SK-N-MC (cell line): ENCODE measurements around the gene C1orf122.

ENCODE experiments used
- DNase-seq: peaks from one replicate; pipeline ENCODE4 v3.0.0-alpha.2; 2011; ENCODE audit warnings: low read depth, low spot score
- H3K27ac ChIP-seq: fragments of 200-600 bp; sonication (generic); 2 replicates; pipeline ENCODE4 v1.5.1; 2016; ENCODE audit warnings: mixed run types
- H3K36me3 ChIP-seq: fragments of 200-600 bp; sonication (generic); 2 replicates; pipeline ENCODE4 v1.6.1; 2017; ENCODE audit warnings: antibody characterized with exemption, low read length, mixed read lengths; ENCODE audit not compliant: insufficient read depth
- H3K4me3 ChIP-seq: fragments of 200-600 bp; sonication (generic); 2 replicates; pipeline ENCODE4 v1.5.1; 2016
- H3K9ac ChIP-seq: fragments of 200-600 bp; sonication (generic); 2 replicates; pipeline ENCODE4 v1.8.0; 2017; ENCODE audit warnings: mixed run types, mixed read lengths; ENCODE audit not compliant: insufficient read length
- H3K9me3 ChIP-seq: fragments of 200-600 bp; sonication (generic); 2 replicates; pipeline ENCODE4 v1.6.1; 2017; ENCODE audit warnings: low read depth, mild to moderate bottlenecking, antibody characterized with exemption, low read length, moderate library complexity, mixed read lengths
- EZH2 ChIP-seq: fragments of 200-600 bp; sonication (generic); IDR thresholded peaks from one replicate; pipeline ENCODE4 v1.6.1; 2017; ENCODE audit warnings: antibody characterized with exemption
- FOXP2 ChIP-seq: optimal IDR thresholded peaks from 2 replicates; pipeline ENCODE3; 2011; ENCODE audit warnings: mild to moderate bottlenecking, moderate library complexity; ENCODE audit not compliant: insufficient read depth; ENCODE audit errors: extremely low read length, control extremely low read depth
- POLR2AphosphoS5 ChIP-seq: IDR thresholded peaks from 2 replicates; pipeline ENCODE4 v1.6.1; 2012; ENCODE audit warnings: mild to moderate bottlenecking, low read depth, low read length, borderline replicate concordance

The C1orf122 gene

GRCh38 chr1:37814252-37814651 lies 6.7 kb downstream of the C1orf122 start:
- no peak for DNase-seq
- TF ChIP-seq FOXP2 (no peak), POLR2AphosphoS5 (no peak), EZH2 (no peak)
- Histone ChIP-seq H3K9me3 (no peaks in the 10 kb centered on the region), H3K36me3 (no peaks in the 10 kb centered on the region; the same call in 1 of the 2 replicates), H3K4me3 (no peak overlapping the region), H3K9ac (no peak overlapping the region), H3K27ac (no peak overlapping the region)

- Histone ChIP-seq H3K9me3 (no peaks in the 10 kb centered on the region), H3K36me3 (peaks cover 20% of the 10 kb centered on the region), H3K27ac (no peak overlapping the region), H3K9ac (no peak overlapping the region), H3K4me3 (no peak overlapping the region)
- TF ChIP-seq FOXP2, result no peak
- no peak for TF ChIP-seq EZH2
- TF ChIP-seq POLR2AphosphoS5, result no peak
- no peak for DNase-seq
Measured at GRCh38 chr1:37817481-37817880, 9.9 kb downstream of the C1orf122 start.

- TF ChIP-seq POLR2AphosphoS5, result no peak
- no peak for TF ChIP-seq FOXP2
- TF ChIP-seq EZH2, result no peak
- no peaks in the 10 kb centered on the region for H3K9me3 ChIP-seq
- peaks cover 33% of the 10 kb centered on the region for H3K36me3 ChIP-seq
- no peak overlapping the region for H3K27ac ChIP-seq
- no peak for DNase-seq
- H3K9ac ChIP-seq, result no peak overlapping the region
- H3K4me3 ChIP-seq, result no peak overlapping the region
Measured at GRCh38 chr1:37821481-37821880, 13.9 kb downstream of the C1orf122 start.

- no peak overlapping the region for H3K27ac ChIP-seq
- H3K9me3 ChIP-seq, result no peaks in the 10 kb centered on the region
- TF ChIP-seq EZH2 (no peak), POLR2AphosphoS5 (no peak), FOXP2 (no peak)
- no peak for DNase-seq
- no peak overlapping the region for H3K4me3 ChIP-seq
- peaks cover 37% of the 10 kb centered on the region for H3K36me3 ChIP-seq
- no peak overlapping the region for H3K9ac ChIP-seq
Measured at GRCh38 chr1:37822906-37823815, 15.6 kb downstream of the C1orf122 start.

- Histone ChIP-seq H3K36me3 (peaks cover 37% of the 10 kb centered on the region), H3K4me3 (no peak overlapping the region), H3K9ac (no peak overlapping the region), H3K9me3 (no peaks in the 10 kb centered on the region), H3K27ac (no peak overlapping the region)
- DNase-seq, result no peak
- TF ChIP-seq POLR2AphosphoS5 (no peak), FOXP2 (no peak), EZH2 (no peak)
Measured at GRCh38 chr1:37824001-37824400, 16.4 kb downstream of the C1orf122 start.

GRCh38 chr1:37825506-37825905 lies 17.9 kb downstream of the C1orf122 start:
- peaks cover 33% of the 10 kb centered on the region for H3K36me3 ChIP-seq
- no peak overlapping the region for H3K27ac ChIP-seq
- no peak overlapping the region for H3K9ac ChIP-seq
- H3K4me3 ChIP-seq, result no peak overlapping the region
- DNase-seq, result no peak
- H3K9me3 ChIP-seq, result no peaks in the 10 kb centered on the region
- TF ChIP-seq FOXP2 (no peak), EZH2 (no peak), POLR2AphosphoS5 (no peak)

- Histone ChIP-seq H3K4me3 (no peak overlapping the region), H3K27ac (no peak overlapping the region), H3K9ac (no peak overlapping the region), H3K9me3 (no peaks in the 10 kb centered on the region), H3K36me3 (peaks cover 29% of the 10 kb centered on the region)
- DNase-seq, result no peak
- TF ChIP-seq EZH2 (no peak), POLR2AphosphoS5 (no peak), FOXP2 (no peak)
Measured at GRCh38 chr1:37828410-37829074, 21.0 kb downstream of the C1orf122 start.

- DNase-seq, result no peak
- no peak overlapping the region for H3K9ac ChIP-seq
- H3K4me3 ChIP-seq, result no peak overlapping the region
- no peaks in the 10 kb centered on the region for H3K9me3 ChIP-seq
- peaks cover 45% of the 10 kb centered on the region for H3K36me3 ChIP-seq
- no peak for TF ChIP-seq POLR2AphosphoS5
- no peak overlapping the region for H3K27ac ChIP-seq
Measured at GRCh38 chr1:37831109-37831508, 23.5 kb downstream of the C1orf122 start.
